Esophagus squamous epithelium (tissue), 4 donors: ENCODE data around the gene OR4D5.

Source experiments
- POLR2A ChIP-seq, 4 donors: fragments of 450-650 bp; IDR thresholded peaks; one replicate each; pipeline ENCODE4 v1.6.1; 2017; ENCODE audit warnings: antibody characterized with exemption in 4 of 4, mild to moderate bottlenecking in 4 of 4, moderate library complexity in 3 of 4
- TF ChIP-seq, protein P1 (sequence below), 6 experiments: fragments of 450-650 bp in 4 of 6; fragments of 200-600 bp in 2 of 6; sonication (generic) in 2 of 6; IDR thresholded peaks; one replicate each; pipeline ENCODE4 v1.5.1; 2016 to 2019; ENCODE audit warnings: antibody characterized with exemption in 6 of 6, mild to moderate bottlenecking in 4 of 6, moderate library complexity in 4 of 6

DNA sequence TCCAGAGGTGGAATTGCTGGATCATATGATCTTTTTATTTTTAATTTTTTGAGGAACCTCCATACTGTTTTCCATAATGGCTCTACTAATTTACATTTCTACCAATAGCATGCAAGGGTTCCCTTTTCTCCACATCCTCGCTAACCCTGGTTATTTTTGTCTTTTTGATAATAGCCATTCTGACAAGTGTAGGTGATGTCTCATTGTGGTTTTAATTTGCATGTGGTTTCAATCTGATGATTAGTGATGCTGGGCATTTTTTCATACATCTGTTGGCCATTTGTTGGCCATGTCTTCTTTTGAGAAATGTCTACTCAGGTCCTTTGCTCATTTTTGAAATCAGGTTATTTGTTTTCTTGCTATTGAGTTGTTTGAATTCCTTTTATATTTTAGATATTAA lies 15.4 kb upstream of the OR4D5 start:
- TF ChIP-seq, protein P1, sequence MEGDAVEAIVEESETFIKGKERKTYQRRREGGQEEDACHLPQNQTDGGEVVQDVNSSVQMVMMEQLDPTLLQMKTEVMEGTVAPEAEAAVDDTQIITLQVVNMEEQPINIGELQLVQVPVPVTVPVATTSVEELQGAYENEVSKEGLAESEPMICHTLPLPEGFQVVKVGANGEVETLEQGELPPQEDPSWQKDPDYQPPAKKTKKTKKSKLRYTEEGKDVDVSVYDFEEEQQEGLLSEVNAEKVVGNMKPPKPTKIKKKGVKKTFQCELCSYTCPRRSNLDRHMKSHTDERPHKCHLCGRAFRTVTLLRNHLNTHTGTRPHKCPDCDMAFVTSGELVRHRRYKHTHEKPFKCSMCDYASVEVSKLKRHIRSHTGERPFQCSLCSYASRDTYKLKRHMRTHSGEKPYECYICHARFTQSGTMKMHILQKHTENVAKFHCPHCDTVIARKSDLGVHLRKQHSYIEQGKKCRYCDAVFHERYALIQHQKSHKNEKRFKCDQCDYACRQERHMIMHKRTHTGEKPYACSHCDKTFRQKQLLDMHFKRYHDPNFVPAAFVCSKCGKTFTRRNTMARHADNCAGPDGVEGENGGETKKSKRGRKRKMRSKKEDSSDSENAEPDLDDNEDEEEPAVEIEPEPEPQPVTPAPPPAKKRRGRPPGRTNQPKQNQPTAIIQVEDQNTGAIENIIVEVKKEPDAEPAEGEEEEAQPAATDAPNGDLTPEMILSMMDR (IDR thresholded peaks at IDR 0.05): no peak
- no peak for TF ChIP-seq POLR2A (IDR thresholded peaks at IDR 0.05)
